Stimulated activated CD8-positive, alpha-beta memory T cell treated with anti-CD3 and anti-CD28 coated beads, Interleukin-15, amount 100 ng/mL, for 4 hours (primary cell): Measurements from ENCODE around the gene IAH1.

ENCODE experiments used
- DNase-seq, 2 donors: peaks; one replicate each; pipeline ENCODE4 v3.0.0-alpha.2; 2020; ENCODE audit warnings: low read depth in 2 of 2

The IAH1 gene

GRCh38 chr2:9474361-9475057 is at the start of gene IAH1:
TSS of gene IAH1 (plus strand) at chr2:9474551. CDS start at chr2:9474567, 16 bp downstream.
- DNase-seq, result peak; percentile 66 to 71

- no peak for DNase-seq
Observed at GRCh38 chr2:9428965-9429577, 45.3 kb upstream of the IAH1 start.

- no peak for DNase-seq
Observed at GRCh38 chr2:9430316-9431293, 43.7 kb upstream of the IAH1 start.

GRCh38 chr2:9434489-9434888 is 39.9 kb upstream of the IAH1 start:
- DNase-seq, result no peak

GRCh38 chr2:9439536-9439935 is 34.8 kb upstream of the IAH1 start:
- no peak for DNase-seq

GRCh38 chr2:9440058-9440727 is 34.2 kb upstream of the IAH1 start:
- no peak for DNase-seq

- no peak for DNase-seq
Observed at GRCh38 chr2:9441556-9441955, 32.8 kb upstream of the IAH1 start.

GRCh38 chr2:9443526-9443925 is 30.8 kb upstream of the IAH1 start:
- DNase-seq, result no peak

- DNase-seq, result no peak
Observed at GRCh38 chr2:9445089-9445488, 29.3 kb upstream of the IAH1 start.

GRCh38 chr2:9451231-9451630 is 23.1 kb upstream of the IAH1 start:
- no peak for DNase-seq

GRCh38 chr2:9460441-9461017 is 13.8 kb upstream of the IAH1 start:
- no peak for DNase-seq

GRCh38 chr2:9461079-9461478 is 13.3 kb upstream of the IAH1 start:
- no peak for DNase-seq

- DNase-seq, result no peak
Observed at GRCh38 chr2:9462313-9462712, 12.0 kb upstream of the IAH1 start.

- no peak for DNase-seq
Observed at GRCh38 chr2:9462886-9463697, 11.3 kb upstream of the IAH1 start.

GRCh38 chr2:9463698-9464034 is 10.7 kb upstream of the IAH1 start:
- no peak for DNase-seq

- no peak for DNase-seq
Observed at GRCh38 chr2:9465170-9465569, 9.2 kb upstream of the IAH1 start.

GRCh38 chr2:9466147-9466683 is 8.1 kb upstream of the IAH1 start:
- no peak for DNase-seq

- DNase-seq, result no peak
Observed at GRCh38 chr2:9467687-9468086, 6.7 kb upstream of the IAH1 start.

GRCh38 chr2:9471206-9471605 is 3.1 kb upstream of the IAH1 start:
- no peak for DNase-seq

- DNase-seq, result no peak
Observed at GRCh38 chr2:9472511-9472910, 1.8 kb upstream of the IAH1 start.
